OCI-LY1 (cell line): ENCODE data around the gene CPSF7.

ENCODE experiments used
- EZH2 ChIP-seq: fragments of 200-600 bp; sonication (generic), shearing (Covaris generic); IDR thresholded peaks from 2 replicates; pipeline ENCODE4 v1.8.0; 2017; ENCODE audit warnings: borderline replicate concordance, mixed run types, mild to moderate bottlenecking, antibody characterized with exemption, low read length, moderate library complexity, mixed read lengths
- TF ChIP-seq, protein P1 (sequence below): fragments of 200-600 bp; sonication (generic), shearing (Covaris generic); IDR thresholded peaks from 2 replicates; pipeline ENCODE4 v1.5.1; 2017; ENCODE audit warnings: mild to moderate bottlenecking, antibody characterized with exemption, low read length, moderate library complexity, mixed read lengths

DNA sequence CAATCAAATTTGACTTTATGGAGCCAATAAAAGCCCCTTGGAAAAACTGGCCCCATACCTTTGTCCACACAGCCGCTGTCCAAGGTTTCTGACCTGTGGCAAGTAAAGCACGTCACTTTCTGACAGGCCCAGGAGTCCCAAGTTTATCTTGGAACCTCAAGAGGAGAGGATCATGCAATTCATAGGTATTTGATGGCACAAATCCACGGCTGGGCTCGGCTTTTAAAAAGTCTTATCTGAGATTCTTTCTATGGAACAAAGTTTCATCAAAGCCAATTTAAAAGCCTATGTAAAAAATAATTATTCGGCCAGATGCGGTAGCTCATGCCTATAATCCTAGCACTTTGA is 54.0 kb downstream of the CPSF7 start:
- TF ChIP-seq, protein P1, sequence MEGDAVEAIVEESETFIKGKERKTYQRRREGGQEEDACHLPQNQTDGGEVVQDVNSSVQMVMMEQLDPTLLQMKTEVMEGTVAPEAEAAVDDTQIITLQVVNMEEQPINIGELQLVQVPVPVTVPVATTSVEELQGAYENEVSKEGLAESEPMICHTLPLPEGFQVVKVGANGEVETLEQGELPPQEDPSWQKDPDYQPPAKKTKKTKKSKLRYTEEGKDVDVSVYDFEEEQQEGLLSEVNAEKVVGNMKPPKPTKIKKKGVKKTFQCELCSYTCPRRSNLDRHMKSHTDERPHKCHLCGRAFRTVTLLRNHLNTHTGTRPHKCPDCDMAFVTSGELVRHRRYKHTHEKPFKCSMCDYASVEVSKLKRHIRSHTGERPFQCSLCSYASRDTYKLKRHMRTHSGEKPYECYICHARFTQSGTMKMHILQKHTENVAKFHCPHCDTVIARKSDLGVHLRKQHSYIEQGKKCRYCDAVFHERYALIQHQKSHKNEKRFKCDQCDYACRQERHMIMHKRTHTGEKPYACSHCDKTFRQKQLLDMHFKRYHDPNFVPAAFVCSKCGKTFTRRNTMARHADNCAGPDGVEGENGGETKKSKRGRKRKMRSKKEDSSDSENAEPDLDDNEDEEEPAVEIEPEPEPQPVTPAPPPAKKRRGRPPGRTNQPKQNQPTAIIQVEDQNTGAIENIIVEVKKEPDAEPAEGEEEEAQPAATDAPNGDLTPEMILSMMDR: no peak
- no peak for TF ChIP-seq EZH2
